ENCODE measurements around the gene SYCP3.

GRCh38 chr12:101714877-101715444 lies 24.3 kb downstream of the SYCP3 start:
- TF ChIP-seq REST (IDR thresholded peaks at IDR 0.05; ENCODE audit: low read depth, low read length) (no peak), CTCF (IDR thresholded peaks at IDR 0.05) (no peak)

Data from SK-N-SH (cell line).